T47D (cell line): ENCODE measurements around the gene PLPP7.

Experiments
- DNase-seq, 2 experiments: peaks; one replicate each; pipeline versions ENCODE4 v3.0.0 to v3.0.0-alpha.2; 2011 to 2012; ENCODE audit warnings: low read depth in 1 of 2, low spot score in 1 of 2
- JUND ChIP-seq: IDR thresholded peaks from 2 replicates; pipeline ENCODE4 v1.6.1; 2012; ENCODE audit warnings: low read depth
- in situ Hi-C: cut with HindIII; loops from 2 replicates; pipeline ENCODE4 v1.10.0; 2016; ENCODE audit warnings: low sequenced_read_pairs, low pct_unique_long_range_greater_than_20kb

PLPP7 gene

GRCh38 chr9:131279863-131280570, 9.5 kb upstream of the PLPP7 start:
- DNase-seq, result no peak
- in situ Hi-C loops, result no loop called here
- TF ChIP-seq JUND, result no peak

- no peak for TF ChIP-seq JUND
- DNase-seq, result no peak
- in situ Hi-C loops, result no loop called here
Measured at GRCh38 chr9:131280660-131281059, 8.9 kb upstream of the PLPP7 start.

DNA sequence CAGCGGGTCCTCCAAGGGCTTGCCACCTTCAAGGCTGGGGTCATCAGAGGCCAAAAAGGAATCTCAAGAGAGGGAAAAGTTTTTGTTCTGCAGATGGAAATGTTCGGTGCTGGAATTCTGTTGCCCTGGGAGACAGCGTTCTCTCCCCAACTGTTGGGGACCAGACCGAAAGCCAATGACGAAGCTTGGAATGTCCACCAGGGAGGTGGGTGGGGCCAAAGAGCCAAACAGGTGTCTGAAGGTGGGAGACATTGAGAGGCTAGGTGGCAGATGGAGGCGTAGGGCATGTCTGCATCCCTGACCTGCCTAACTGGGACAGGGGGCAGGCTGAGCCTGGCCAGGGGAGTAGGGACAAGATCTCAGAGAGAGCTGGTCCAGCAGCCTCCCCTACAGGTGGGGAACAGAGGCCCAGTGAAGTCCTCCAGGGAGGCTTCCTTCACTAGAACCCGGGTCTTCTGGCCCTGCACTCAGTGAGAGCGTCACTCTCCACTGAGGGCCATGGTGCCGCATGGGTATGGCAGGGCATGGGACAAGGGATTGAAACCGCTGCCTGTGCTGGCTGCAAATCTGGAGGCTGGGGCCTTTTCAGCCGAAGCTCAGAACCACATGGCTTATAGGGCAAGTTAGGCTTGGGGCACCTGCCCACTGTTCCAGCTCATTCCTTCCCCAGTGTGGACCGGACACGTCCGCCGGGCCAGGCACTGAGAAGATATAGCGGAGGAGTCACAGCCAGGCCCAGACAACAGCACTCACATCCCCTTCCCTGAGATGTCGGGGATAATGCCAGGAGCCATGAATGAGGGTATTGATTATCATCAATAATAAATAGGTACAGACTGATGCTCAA, 8.2 kb upstream of the PLPP7 start:
- no peak for DNase-seq
- no peak for TF ChIP-seq JUND
- in situ Hi-C loops, result no loop called here

DNA sequence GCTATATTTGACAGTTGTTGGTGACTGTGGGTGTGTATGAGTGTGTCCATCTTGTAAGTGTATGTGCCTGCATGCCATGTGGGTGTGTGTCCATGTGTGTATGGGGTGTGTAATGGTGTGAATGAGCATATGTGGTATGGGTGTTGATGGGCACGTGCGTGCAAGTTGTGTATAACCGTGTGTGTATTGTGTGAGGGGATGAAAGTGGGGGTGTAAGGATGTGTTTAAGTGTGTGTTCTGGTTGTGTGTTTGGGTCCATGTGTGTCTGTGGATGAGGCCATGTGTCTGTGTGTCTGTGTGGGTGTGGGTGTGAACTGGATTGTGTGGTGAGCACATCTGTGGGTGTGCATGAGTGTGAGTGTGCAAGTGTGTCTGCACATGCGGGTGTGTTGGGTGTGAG, 7.3 kb upstream of the PLPP7 start:
- in situ Hi-C loops, result no loop called here
- no peak for TF ChIP-seq JUND
- DNase-seq, result no peak

GRCh38 chr9:131282688-131283422, 6.7 kb upstream of the PLPP7 start:
- in situ Hi-C loops, result no loop called here
- peak; percentile 61 to 69 for DNase-seq

GRCh38 chr9:131284856-131285255, 4.7 kb upstream of the PLPP7 start:
- no peak for TF ChIP-seq JUND

More at GRCh38 chr9:131282688-131283422, 6.7 kb upstream of the PLPP7 start:
- no peak for TF ChIP-seq JUND

DNA sequence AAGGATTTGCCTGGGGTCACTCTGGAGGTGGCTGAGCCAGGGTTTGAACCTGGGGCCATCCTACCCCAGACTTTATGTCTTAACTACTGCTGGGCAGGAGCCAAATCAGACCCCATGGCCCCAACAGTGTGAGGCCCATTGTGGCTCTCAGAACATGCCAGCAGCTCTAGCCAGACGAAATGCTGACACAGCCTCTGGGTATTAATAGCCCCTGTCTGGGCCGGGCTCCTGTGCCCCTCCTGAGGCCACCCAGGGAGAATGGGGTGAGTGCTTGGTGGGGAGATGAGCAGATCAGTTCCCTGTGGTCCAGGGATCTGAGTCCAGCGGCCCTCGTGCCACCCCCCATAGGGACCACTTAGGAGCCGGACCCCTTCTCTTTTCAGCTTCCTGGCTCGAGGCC, 2.2 kb upstream of the PLPP7 start:
- DNase-seq, result no peak
- no peak for TF ChIP-seq JUND
- in situ Hi-C loops, result no loop called here

More at GRCh38 chr9:131284856-131285255, 4.7 kb upstream of the PLPP7 start:
- in situ Hi-C loops, result no loop called here
- no peak for DNase-seq

DNA sequence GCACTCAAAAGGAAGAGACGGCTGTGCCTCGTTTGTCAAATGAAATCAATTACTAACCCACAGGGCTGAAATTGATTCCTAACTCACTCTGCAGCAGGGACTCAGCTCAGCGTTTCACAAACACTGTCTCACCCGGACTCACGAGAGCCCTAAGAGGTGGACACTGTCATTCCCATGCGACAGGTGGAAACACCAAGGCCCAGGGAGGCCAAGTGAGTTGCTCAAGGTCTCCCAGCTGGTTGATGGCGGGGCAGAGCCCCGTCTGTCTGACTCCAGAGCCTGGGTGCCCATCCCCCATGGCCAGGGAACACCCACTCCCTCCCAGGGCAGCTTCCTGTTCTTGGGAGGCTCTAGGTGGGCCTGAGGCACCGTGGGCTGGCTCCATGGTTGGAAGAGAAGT, 1.3 kb upstream of the PLPP7 start:
- no peak for TF ChIP-seq JUND
- in situ Hi-C loops, result no loop called here
- no peak for DNase-seq

DNA sequence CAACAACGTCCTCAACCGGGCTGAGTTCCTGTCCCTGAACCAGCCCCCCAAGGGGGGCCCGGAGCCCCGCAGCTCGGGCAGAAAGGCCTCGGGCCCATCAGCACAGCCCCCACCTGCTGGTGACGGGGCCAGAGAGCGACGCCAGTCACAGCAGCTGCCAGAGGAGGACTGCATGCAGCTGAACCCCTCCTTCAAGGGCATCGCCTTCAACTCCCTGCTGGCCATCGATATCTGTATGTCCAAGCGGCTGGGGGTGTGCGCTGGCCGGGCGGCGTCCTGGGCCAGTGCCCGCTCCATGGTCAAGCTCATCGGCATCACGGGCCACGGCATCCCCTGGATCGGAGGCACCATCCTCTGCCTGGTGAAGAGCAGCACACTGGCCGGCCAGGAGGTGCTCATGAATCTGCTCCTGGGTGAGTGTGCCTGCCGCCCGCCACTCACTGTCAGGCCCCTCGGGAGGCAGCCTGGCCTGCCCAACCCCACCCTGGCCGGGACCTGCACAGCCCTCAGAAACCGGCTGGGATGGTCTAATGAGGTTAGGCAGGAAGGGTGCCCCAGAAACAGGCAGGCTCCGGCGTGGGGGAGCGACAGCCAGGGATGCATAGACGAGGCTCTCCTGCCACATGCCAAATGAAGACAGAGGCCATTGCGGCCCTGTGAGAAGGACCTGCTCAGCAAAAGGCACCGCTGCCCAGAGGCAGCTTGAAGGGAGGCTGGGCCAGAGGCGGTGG, 678 bp downstream of the PLPP7 start:
- no peak for TF ChIP-seq JUND
- in situ Hi-C loops, result no loop called here
- DNase-seq, result no peak

DNA sequence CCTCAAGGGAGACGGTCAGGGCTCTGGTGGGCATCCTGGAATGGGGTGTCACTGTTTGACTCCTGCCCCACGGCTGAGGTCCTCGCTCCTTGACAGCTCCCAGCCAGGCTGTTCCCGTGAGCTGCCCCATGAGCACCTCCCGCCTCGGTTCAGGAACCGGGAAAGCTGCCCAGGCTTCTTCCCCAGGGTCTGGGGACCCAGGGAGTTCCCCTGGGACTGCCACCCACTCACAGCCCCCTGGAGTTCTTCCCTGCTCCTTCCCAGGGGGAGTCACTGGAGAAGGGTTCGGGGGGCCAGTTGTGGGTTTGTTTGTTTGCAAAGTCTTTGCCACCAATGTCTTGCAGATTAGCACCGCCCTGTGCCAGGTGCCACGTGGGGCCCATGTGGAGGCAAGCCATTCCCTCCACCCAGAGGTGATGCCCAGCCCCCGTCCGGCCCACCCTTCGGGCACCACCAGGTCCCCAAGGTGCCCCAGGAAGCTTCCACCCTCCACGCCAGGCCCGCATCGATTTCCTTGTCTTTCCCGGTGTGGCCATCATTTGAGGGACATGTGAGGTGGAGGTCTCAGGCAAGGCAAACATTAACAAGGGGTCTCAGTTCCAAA, 1.3 kb downstream of the PLPP7 start:
- DNase-seq, result no peak
- TF ChIP-seq JUND, result no peak
- in situ Hi-C loops, result no loop called here

DNA sequence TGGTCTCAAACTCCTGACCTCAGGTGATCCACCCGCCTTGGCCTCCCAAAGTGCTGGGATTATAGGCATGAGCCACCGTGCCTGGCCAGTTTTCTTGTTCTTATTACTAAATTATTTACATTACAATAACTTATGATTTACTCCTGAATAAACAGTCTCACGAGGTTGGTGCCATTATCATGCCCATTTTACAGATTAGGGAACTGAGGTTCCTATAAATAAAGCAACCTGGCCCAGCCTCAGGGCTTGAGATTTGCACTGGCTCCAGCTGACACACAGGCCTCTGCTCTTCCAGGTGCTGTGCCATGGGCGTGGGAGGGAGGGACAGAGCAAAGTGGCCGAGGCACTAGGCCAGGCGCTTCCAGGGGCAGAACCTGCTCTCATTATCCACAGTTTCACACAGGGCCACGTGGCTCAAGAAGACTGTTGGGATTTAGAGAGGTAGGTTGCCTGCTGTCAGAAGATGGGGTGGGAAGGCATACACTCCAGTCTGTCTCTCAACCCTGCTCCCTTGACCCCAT, 2.3 kb downstream of the PLPP7 start:
- in situ Hi-C loops, result no loop called here
- TF ChIP-seq JUND, result no peak
- no peak for DNase-seq

GRCh38 chr9:131292937-131293336, 3.4 kb downstream of the PLPP7 start:
- in situ Hi-C loops, result no loop called here
- no peak for DNase-seq
- no peak for TF ChIP-seq JUND
